HEK293 (cell line): ENCODE data around the gene METAP1D.
A peak's percentile ranks its signal among the peaks of the same experiment; 100 is the strongest.

ENCODE experiments used
- CTCF ChIP-seq: fragments of 450-650 bp; formaldehyde crosslinking; IDR thresholded peaks from 2 replicates; pipeline ENCODE4 v1.5.1; 2016; ENCODE audit warnings: missing biosample characterization, missing genetic modification characterization
- MEIS1 ChIP-seq: sonication (generic); formaldehyde crosslinking; IDR thresholded peaks from 2 replicates; pipeline ENCODE4 v1.8.1; 2022; ENCODE audit warnings: missing genetic modification reagents, mild to moderate bottlenecking, borderline replicate concordance
- MYNN ChIP-seq: fragments of 450-650 bp; formaldehyde crosslinking; IDR thresholded peaks from 2 replicates; pipeline ENCODE4 v1.5.1; 2016; ENCODE audit warnings: missing biosample characterization, missing genetic modification characterization, borderline replicate concordance
- PATZ1 ChIP-seq: fragments of 450-650 bp; formaldehyde crosslinking; IDR thresholded peaks from 2 replicates; pipeline ENCODE4 v1.5.1; 2016; ENCODE audit warnings: missing biosample characterization, missing genetic modification characterization
- PRDM10 ChIP-seq: fragments of 450-650 bp; formaldehyde crosslinking; IDR thresholded peaks from 2 replicates; pipeline ENCODE4 v1.5.1; 2016; ENCODE audit warnings: missing biosample characterization, missing genetic modification characterization
- ZBTB21 ChIP-seq: fragments of 450-650 bp; formaldehyde crosslinking; IDR thresholded peaks from 2 replicates; pipeline ENCODE4 v1.5.1; 2017; ENCODE audit warnings: missing biosample characterization, missing genetic modification characterization
- ZBTB7A ChIP-seq: fragments of 450-650 bp; formaldehyde crosslinking; IDR thresholded peaks from 2 replicates; pipeline ENCODE4 v1.5.1; 2016; ENCODE audit warnings: low read depth, missing biosample characterization, missing genetic modification characterization
- ZBTB8A ChIP-seq: fragments of 450-650 bp; formaldehyde crosslinking; IDR thresholded peaks from 2 replicates; pipeline ENCODE4 v1.5.1; 2016; ENCODE audit warnings: missing biosample characterization, missing genetic modification characterization
- ZNF121 ChIP-seq: fragments of 450-650 bp; formaldehyde crosslinking; IDR thresholded peaks from 2 replicates; pipeline ENCODE4 v1.5.1; 2016; ENCODE audit warnings: missing biosample characterization, missing genetic modification characterization
- ZNF133 ChIP-seq: fragments of 450-650 bp; formaldehyde crosslinking; IDR thresholded peaks from 2 replicates; pipeline ENCODE4 v1.5.1; 2016; ENCODE audit warnings: missing biosample characterization, missing genetic modification characterization
- ZNF580 ChIP-seq: fragments of 450-650 bp; formaldehyde crosslinking; IDR thresholded peaks from 2 replicates; pipeline ENCODE4 v1.5.1; 2016; ENCODE audit warnings: missing biosample characterization, missing genetic modification characterization
- ZNF645 ChIP-seq: fragments of 450-650 bp; formaldehyde crosslinking; IDR thresholded peaks from 2 replicates; pipeline ENCODE4; 2016; ENCODE audit warnings: missing biosample characterization, missing genetic modification characterization
- ZNF692 ChIP-seq: fragments of 450-650 bp; formaldehyde crosslinking; IDR thresholded peaks from 2 replicates; pipeline ENCODE4 v1.5.1; 2016; ENCODE audit warnings: missing biosample characterization, missing genetic modification characterization
- ZNF792 ChIP-seq: fragments of 450-650 bp; formaldehyde crosslinking; IDR thresholded peaks from 2 replicates; pipeline ENCODE4 v1.5.1; 2016; ENCODE audit warnings: missing biosample characterization, missing genetic modification characterization

GRCh38 chr2:172052000-172052983 lies 52.5 kb downstream of the METAP1D start:
- TF ChIP-seq PRDM10 (peak; percentile 94), ZBTB8A (no peak), ZNF121 (tag by site-specific recombination) (no peak), PATZ1 (0 out of 2 replicates have a peak, but pooled peaks have one; percentile 15), ZNF645 (tag by site-specific recombination) (no peak), CTCF (tag by site-specific recombination) (no peak), ZNF580 (tag by site-specific recombination) (no peak), ZNF792 (tag by site-specific recombination) (no peak), ZBTB21 (tag by site-specific recombination) (no peak), ZBTB7A (no peak), ZNF133 (no peak), ZNF692 (tag by site-specific recombination) (no peak), MEIS1 (CRISPR knock-in tag) (no peak), MYNN (tag by site-specific recombination) (no peak)
